B cell (primary cell): Measurements from ENCODE around the gene DSCAML1.

Source experiments
- EZH2 ChIP-seq: IDR thresholded peaks from 2 replicates; pipeline ENCODE4 v1.6.1; 2012; ENCODE audit warnings: borderline replicate concordance, low read depth, mild to moderate bottlenecking, moderate library complexity, low read length; ENCODE audit not compliant: insufficient read depth, poor library complexity, severe bottlenecking
- TF ChIP-seq, protein P1 (sequence below): fragments of 200-600 bp; IDR thresholded peaks from one replicate; pipeline ENCODE4 v1.8.0; 2022; ENCODE audit warnings: antibody characterized with exemption, mild to moderate bottlenecking

DNA sequence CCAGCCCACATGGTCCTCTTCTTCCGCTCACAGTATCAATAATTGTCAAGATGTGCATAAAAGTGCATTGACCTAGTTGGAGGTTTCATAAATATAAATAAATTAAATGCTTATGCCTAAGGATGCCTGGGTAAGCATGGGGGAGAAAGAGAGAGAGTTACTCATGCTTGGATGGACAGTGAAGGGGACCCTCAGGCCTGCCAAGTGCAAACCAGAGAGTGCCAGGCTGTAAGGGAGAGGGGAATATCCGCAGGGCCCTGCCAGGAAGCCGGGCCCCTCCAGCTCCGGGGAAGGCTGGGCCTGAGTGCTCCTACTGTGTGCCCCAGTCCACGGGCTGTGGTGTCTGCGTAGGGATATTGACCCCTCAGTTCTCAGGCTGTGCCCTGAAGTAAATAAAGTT is 214.6 kb downstream of the DSCAML1 start:
- TF ChIP-seq, protein P1, sequence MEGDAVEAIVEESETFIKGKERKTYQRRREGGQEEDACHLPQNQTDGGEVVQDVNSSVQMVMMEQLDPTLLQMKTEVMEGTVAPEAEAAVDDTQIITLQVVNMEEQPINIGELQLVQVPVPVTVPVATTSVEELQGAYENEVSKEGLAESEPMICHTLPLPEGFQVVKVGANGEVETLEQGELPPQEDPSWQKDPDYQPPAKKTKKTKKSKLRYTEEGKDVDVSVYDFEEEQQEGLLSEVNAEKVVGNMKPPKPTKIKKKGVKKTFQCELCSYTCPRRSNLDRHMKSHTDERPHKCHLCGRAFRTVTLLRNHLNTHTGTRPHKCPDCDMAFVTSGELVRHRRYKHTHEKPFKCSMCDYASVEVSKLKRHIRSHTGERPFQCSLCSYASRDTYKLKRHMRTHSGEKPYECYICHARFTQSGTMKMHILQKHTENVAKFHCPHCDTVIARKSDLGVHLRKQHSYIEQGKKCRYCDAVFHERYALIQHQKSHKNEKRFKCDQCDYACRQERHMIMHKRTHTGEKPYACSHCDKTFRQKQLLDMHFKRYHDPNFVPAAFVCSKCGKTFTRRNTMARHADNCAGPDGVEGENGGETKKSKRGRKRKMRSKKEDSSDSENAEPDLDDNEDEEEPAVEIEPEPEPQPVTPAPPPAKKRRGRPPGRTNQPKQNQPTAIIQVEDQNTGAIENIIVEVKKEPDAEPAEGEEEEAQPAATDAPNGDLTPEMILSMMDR: no peak
- no peak for TF ChIP-seq EZH2
